Glomerular endothelial cell (primary cell): Measurements from ENCODE around the gene PC. TPM values are rescaled to one million over a fixed set of nuclear protein-coding genes. Genes with fewer than 3 reads are reported as not detected.

ENCODE experiments used
- DNase-seq: peaks from one replicate; pipeline ENCODE4 v3.0.0-alpha.2; 2011; ENCODE audit warnings: low read depth, low spot score; ENCODE audit errors: extremely low read depth
- total RNA-seq: library from RNA; depleted of rRNA; stranded (reverse); fragments of >200 nt; gene quantifications from 2 replicates; pipeline ENCODE4 v1.2.3, GENCODE V29; 2015

Gene PC
- total RNA-seq, 1 donor from 2014 or later, result 6.4 TPM

DNA sequence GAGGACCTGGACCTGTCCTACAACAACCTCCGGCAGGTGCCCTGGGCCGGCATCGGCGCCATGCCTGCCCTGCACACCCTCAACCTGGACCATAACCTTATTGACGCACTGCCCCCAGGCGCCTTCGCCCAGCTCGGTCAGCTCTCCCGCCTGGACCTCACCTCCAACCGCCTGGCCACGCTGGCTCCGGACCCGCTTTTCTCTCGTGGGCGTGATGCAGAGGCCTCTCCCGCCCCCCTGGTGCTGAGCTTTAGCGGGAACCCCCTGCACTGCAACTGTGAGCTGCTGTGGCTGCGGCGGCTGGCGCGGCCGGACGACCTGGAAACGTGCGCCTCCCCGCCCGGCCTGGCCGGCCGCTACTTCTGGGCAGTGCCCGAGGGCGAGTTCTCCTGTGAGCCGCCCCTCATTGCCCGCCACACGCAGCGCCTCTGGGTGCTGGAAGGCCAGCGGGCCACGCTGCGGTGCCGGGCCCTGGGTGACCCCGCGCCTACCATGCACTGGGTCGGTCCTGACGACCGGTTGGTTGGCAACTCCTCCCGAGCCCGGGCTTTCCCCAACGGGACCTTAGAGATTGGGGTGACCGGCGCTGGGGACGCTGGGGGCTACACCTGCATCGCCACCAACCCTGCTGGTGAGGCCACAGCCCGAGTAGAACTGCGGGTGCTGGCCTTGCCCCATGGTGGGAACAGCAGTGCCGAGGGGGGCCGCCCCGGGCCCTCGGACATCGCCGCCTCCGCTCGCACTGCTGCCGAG lies 99.8 kb downstream of the PC start:
- no peak for DNase-seq

GRCh38 chr11:66857927-66858185 lies 100.3 kb downstream of the PC start:
- no peak for DNase-seq

GRCh38 chr11:66857234-66857926 lies 100.8 kb downstream of the PC start:
- DNase-seq, result no peak

DNA sequence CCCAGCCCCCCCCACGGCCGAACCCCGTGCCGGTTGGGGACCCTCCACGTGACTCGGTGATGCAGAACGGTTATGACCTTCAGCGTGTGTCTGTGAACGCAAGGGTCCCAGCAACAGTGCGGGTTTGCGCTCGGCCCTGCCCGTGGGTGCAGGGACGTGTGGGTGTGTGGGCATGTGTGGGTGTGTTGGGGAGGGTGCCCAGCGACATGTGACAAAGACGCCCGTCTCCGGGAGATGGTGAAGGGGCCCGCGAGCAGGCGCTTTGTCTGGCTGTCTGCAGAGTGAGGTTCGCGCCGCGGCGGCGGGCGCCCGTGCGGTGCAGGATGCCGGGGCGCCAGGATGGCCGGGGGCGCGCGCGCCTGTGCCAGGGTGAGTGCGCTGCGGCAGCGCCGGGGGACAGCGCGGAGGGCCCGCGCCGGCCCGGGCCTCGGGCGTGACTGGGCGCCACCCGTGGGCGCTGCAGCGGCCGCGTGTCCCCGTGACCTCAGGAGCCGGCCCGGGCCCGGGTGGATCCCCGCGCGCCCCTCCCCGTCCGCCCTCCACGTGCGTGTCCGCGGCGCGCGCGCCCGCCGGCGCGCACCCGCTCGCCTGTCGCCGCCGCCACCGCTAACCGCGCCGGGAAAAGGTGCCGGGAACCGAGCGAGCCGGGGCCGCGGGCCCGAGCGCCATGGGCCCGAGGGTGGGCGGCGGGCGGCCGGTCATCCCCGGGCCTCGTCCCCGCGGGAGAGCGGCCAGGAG lies 101.5 kb downstream of the PC start, which contains the start of gene LRFN4:
TSS of gene LRFN4 (plus strand) at position 569 of the 738 bp plus-strand sequence. CDS start 681 bp downstream, outside the sequence.
- no peak for DNase-seq

DNA sequence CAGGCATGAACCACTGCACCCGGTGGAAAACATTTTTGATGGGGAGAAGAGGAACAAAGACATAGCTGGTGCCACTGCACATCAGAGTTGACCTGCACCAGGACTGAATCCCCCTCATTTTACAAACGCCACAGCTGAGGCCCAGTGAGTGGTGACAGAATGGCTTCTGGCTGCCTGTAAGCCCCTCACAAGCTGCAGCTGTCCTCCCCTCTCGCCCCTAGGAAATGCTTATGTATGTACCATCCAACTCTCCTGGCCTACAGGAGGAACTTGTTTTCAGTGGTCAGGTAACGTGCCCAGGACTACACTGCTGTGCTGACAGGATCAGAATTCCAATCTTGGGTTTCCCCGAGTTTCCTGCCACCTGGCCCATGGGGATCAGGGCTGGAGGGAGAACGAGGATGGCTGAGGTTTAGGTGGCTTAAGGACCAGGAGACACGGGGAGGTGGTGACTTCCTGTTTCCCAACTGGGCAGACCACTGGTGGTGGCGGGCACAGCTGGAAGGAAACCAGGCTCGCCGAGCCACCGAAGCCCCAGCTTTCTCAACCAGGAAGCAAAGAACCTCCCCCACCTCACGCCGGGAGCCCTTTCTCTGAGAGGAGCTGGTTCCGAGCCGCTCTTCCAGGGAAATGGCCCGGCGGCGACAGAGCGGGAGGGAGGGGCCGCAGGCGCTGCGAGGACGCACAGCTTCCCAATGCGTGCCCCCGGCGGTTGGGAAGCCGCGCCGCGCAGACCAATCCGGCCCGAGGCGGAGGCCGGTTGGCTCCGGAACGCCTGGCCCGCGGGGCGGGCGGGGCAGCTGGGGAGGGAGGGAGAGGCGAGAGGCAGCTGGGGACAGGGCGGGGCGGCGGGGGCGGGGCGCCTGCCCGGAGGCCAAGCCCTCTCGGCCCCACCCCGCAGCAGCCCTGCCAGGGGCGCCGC lies 102.3 kb downstream of the PC start:
- no peak for DNase-seq

DNA sequence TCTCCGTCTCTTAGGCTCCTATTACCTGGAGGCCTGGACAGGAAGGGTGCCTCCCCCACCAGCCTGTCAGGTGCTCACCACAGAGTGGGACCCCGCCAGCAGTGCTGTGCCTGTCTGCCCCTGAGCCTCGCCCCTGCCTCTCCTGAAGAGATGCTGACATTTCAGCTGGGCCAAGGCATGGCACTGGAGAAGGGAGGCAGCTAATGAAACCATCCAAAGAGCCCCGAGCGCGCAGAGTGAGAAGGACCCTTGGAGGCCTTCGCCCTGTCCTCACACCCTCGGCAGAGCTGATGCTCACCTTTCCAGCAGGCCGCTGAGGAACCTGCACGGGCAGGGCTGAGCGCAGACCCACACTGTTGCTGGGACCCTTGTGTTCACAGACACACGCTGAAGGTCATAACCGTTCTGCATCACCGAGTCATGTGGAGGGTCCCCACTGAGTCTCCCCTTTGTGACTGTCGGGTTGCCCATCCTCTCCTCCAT lies 103.4 kb downstream of the PC start:
- DNase-seq, result no peak

DNA sequence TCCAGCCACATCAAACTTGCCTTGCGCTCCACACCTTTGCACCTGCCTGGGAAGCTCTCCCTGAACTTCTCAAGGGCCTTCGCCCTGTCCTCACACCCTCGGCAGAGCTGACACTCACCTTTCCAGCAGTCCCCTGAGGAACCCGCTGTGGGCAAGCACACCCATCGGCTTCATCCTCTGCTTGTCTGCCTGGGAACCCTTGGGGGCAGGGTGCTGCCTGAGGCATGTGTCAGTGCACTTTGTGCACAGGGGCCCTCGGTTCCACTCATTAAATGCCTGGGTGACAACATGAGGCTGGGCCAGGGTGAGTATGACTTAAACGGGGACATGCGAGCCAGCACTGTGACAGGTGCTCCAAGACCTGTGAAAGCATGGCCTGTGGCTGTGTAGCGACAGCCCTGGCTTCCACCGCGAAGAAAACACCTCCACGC lies 103.9 kb downstream of the PC start:
- no peak for DNase-seq

DNA sequence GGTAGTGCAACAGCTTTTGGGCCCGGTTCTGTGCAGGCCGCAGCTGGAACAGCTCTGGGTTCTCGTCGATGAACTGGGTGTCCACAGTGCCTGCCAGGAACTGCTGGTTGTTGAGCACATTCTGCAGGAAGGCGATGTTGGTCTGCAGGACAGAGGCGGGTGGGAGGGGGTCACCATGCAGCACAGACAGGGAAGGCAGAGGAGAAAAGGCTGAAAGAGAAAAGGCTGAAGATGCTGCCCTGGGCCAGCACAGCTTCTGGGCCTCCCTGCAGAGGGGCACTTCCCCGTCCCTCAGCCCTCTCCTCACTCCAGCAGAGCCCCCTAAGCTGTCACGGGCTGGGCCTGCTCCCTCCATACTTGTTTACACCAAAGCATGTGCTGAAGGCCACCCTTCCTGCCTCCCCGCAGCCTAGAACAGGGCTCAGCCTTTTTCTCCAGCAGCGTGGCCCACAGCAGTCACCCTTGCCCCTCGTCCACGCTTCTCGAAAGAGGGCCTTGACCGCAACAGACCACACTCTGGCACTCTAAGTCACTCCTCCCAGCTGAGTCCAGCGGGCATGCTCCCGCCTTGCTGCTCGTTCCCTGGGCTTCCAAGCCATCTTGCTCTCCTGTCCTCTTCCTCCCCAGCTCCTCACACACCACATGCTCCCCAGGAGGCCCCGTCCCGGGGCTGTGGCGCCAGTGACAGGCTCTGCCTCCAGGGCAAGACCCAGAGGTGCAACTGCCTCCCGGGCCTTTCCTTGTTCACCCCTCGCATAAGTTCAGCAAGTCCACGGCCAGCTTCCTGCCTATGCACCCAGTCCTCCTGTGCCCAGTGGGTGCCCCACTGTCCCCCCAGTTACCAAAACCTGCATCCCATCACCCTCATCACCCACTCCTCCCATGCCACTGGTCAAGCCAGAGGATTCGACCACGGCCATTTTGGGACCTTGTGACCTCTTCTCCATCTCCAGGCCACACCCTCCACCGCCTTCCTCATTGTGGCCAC lies 104.6 kb downstream of the PC start:
- no peak for DNase-seq

DNA sequence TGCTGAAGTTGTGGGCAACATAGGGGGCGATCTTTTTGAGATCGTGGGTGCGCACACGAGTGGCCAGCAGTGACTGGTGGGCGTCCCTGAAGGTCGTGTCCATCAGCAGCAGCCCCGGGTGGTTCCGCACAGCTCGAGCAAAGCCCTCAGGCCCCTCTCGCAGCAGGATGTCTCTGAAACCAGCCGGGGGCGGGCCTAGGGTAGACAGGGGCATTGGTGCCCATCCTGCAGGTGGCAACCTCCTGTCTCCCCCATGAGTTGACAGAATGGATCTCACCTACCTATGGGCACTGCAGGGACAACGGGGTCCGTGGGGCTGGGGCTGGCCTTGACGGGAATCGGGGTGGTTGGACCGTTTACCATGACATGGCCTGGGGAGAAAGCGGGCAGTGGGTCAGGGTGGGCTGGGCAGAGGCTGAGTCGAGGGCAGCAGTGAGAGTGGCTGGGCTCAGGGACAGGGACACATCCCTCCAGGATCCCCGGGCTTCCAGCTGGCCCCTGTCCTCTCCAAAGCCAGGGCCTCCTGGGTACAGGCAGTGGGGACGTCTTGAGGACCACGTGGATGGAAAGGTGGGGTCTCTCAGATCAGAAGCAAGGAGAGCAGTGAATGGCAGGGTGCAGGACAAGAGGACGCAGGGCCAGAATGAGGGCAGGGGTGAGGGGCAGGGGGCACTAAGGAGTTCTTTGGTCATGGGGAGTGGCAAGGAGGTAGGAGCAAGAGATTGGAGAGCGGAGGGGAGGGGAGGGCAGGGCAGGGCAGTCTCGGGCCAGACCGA lies 105.5 kb downstream of the PC start:
- no peak for DNase-seq

DNA sequence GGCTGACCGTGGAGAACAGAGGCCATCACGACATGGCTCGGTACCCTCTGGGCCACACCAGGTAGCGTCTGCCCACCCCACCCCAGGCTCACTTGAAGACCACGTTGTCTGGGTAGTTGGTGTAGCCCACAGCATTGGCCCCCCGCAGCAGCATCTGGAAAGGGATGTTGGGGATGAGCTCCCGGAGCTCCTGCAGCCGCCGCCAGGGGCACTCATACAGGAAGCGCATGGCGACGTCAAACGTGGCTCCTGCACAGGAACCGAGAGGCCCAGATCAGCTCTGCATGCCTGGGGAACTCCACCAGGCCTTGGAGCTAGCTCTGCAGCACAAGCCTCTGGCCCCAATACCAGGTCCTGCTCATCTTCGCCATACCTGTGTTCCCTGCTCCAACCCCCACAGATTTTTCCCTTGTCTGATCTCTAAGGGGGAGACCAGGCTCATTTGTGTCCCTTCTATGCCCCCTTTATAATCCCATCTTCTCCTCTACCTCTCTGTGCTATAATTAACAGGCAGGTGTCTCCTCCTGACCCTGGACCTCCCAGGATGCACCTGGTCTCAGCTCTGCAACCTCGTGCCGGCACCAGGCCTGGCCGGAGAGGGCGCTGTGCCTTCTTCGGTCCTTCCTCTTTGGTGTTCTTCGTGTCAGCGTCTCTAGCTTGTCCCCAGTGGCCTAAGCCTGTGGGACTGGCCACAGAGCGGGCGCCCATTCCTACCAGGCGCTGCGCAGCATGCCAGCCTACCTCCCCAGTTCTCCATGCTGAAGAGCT lies 106.3 kb downstream of the PC start:
- no peak for DNase-seq

- DNase-seq, result no peak
Observed at GRCh38 chr11:66851239-66851596, 107.0 kb downstream of the PC start.

DNA sequence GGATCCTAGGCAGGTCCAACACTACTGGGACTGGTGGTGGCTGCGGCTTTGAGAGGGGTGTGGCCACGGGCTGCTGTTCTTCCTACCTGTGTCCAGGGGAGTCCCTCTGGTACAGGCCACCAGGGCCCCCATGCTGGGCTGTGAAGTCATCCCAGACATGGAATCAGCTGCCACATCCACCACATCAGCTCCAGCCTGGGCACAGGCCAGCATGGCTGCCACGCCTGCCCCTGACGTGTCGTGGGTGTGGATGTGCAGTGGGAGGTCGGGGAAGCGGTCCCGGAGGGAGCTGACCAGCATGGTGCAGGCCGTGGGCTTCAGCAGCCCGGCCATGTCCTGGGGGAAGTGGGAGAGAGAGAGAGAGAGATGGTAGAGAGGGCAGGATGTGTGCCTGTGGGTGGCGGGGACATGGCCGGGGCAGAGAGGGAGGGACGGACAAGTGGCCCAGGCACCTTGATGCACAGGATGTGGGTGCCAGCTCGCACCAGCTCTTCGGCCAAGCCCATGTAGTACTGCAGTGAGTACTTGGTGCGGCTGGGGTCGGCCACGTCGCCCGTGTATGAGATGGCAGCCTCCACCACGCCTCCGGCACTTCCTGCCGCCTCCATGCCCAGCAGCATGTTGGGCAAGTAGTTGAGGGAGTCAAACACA lies 107.5 kb downstream of the PC start:
- no peak for DNase-seq

- no peak for DNase-seq
Observed at GRCh38 chr11:66850235-66850587, 108.0 kb downstream of the PC start.

DNA sequence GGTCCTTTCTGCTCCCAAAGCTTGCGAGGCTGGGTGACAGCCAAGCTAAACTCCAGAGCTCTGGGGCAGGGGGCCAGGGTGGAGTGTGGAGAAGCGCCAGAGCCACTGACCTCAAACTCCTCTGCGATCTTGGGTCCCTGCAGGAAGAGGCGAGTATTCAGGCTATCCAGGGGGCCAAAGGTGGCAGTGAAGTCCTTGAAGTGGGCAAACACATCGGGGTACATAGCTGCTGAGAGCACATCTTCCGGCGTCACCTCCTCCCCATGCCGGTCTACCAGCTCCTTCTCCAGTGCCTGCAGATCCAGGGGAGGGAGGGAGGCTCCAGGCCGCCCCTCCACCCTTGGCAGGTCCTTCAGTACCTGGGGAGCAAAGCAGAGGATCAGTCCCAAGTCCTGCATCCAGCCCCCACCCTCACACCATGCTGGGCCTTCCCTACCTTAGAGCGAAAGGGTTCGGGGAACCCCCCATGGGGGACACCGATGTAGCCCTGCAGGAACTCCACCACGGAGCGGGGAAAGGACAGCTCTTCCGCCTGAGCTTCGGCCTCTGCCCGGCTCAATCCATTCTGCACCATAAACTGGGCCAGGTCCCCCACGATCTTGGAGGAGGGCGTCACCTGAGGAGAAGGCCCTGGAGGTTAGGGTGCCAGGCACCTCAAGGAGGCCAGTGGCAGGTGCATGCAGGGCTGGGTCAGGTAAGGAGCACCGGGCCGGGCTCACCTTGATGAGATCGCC lies 108.5 kb downstream of the PC start:
- no peak for DNase-seq

DNA sequence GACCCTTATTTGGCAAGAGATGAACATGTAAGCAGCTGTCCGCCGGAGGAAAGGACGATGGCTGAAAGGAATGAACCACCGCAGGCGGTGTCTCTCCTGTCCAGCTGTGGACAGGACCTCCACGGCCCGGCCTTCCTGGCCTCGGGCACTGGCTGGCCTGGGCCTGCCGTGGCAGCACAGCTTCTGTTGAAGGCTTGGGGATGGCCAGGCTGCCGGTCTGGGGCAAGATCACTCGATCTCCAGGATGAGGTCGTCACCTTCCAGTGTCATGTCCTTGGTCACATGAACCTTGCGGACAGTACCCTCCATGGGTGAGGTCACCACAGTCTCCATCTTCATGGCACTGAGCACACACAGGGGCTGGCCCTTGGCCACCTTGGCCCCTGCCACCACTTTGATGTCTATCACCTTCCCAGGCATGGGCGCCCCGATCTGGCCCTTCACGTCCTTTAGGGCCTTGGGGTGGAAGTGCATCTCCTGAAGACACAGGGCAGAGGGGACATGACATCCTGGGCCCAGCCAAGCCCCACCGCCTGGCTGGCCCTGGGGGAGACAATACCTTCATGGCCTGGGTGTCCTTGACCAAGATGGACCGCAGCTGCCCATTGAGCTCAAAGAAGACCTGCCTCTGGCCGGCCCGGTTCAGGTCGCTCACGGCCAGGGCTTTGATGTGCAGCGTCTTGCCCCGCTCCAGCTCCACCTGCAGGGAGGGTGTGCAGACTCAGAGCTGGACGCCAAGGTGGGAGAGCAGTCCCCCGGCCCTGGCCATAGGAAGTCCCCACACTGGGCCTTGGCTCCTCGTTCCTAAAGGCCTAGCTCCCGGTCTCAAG lies 109.3 kb downstream of the PC start:
- DNase-seq, result no peak
